T-helper 2 cell treated with Interferon-gamma antibody and Interleukin-4, amounts not matched to agents 5 μg/mL and 100 μg/mL, for 36 hours (primary cell): ENCODE data around the gene LAMA3.

ENCODE experiments used
- DNase-seq: peaks from one replicate; pipeline ENCODE4 v3.0.0; 2021; ENCODE audit warnings: low spot score
- H3K27ac Mint-ChIP-seq: one replicate; pipeline ENCODE4 v1.8.0; 2021; ENCODE audit warnings: mild to moderate bottlenecking, mixed read lengths
- H3K27me3 Mint-ChIP-seq: one replicate; pipeline ENCODE4 v1.8.0; 2021; ENCODE audit warnings: low read depth, mixed read lengths
- H3K36me3 Mint-ChIP-seq: one replicate; pipeline ENCODE4 v1.8.0; 2021; ENCODE audit warnings: low read depth, mixed read lengths
- H3K4me1 Mint-ChIP-seq: one replicate; pipeline ENCODE4 v1.8.0; 2021; ENCODE audit warnings: low read depth, mixed read lengths
- H3K4me3 Mint-ChIP-seq: one replicate; pipeline ENCODE4 v1.8.0; 2022; ENCODE audit warnings: mild to moderate bottlenecking, moderate library complexity, mixed read lengths
- H3K9me3 Mint-ChIP-seq: one replicate; pipeline ENCODE4 v1.8.0; 2021; ENCODE audit warnings: mixed read lengths

Gene LAMA3

DNA sequence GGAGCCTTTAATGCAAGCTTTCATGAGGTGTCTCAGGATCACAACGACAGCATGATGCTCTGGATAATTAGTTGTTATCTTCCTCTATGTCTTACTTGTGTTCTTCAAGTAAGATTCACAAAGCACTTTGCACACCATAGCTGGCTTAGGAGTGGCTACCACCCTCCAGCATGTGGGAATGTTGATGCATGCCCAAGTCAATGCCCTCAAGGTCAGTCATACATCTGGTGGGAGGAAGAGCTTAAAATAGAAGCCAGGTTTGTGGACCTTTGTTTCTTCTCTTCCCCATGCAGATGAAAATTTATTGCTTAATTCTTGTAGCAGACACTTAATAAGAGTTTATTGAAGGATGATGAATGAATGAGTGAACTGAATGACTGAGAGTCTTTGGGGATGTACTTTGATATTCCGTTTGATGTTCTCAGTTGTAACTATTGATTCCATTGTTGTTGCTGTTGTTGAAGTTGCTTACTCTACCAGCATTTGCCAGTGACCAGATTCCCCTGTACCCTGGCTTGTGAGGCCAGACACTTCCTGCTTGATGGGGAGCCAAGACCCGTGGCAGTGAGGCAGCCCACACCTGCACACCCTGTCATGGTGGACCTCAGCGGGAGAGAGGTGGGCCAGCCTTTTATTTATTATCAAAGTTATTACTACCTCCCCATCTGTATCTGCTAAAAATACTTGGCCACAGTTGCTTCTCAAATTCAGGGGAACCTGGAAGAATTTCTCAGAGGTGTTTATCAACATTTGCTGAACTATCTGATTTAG, 137.8 kb downstream of the LAMA3 start:
- Mint-ChIP-seq H3K9me3 (no peaks in the 10 kb centered on the region), H3K27ac (peak overlapping the region; percentile 29), H3K27me3 (peaks cover 2% of the 10 kb centered on the region), H3K36me3 (no peaks in the 10 kb centered on the region), H3K4me1 (peaks cover 41% of the 10 kb centered on the region), H3K4me3 (no peak overlapping the region)
- no peak for DNase-seq

DNA sequence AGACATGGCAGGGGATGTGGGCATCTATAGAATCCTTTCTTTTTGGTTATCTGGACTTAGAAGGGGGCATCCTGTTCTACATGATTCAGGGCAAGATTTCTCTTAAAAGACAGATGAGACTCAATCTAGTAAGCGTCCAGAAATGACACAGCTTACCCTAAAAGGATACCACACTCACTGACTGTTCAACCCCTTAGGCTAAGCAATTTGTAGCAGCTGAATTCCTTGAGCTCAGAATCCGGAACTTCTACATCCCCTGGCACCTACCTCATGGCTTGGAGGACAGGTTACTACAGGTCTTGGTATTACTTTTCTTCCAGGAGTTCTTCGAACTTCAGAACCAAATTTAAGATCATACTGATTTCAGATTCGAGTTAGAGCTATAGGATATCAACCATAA, 138.4 kb downstream of the LAMA3 start:
- peak overlapping the region; percentile 88 for H3K27ac Mint-ChIP-seq

DNA sequence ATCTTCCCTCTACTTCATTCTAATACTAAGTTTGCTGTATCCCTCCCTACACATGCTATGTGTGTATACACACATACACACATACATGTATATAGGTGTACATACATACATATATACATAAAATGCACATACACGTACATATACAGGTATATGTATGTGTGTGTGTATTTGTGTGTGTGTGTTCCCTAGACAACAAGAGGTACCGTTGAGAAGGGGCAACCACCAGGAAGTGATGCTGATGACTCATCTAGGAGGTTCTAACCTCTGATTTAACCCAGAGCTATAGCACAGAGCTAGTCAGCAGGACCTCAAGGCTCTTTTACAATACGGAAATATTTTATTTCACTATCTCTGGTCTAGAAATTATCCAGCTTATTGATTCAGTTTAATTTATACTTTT, 139.2 kb downstream of the LAMA3 start:
- no peaks in the 10 kb centered on the region for H3K9me3 Mint-ChIP-seq
- peak overlapping the region; percentile 88 for H3K27ac Mint-ChIP-seq
- peak overlapping the region; percentile 31 for H3K4me3 Mint-ChIP-seq
- peaks cover under 1% of the 10 kb centered on the region for H3K27me3 Mint-ChIP-seq
- peaks cover 41% of the 10 kb centered on the region for H3K4me1 Mint-ChIP-seq
- DNase-seq: peak; percentile 53
- H3K36me3 Mint-ChIP-seq: no peaks in the 10 kb centered on the region

More for the DNA sequence above, 138.4 kb downstream of the LAMA3 start:
- DNase-seq: no peak
- H3K27me3 Mint-ChIP-seq: peaks cover 2% of the 10 kb centered on the region
- no peaks in the 10 kb centered on the region for H3K9me3 Mint-ChIP-seq
- no peak overlapping the region for H3K4me3 Mint-ChIP-seq
- peaks cover 41% of the 10 kb centered on the region for H3K4me1 Mint-ChIP-seq
- no peaks in the 10 kb centered on the region for H3K36me3 Mint-ChIP-seq

DNA sequence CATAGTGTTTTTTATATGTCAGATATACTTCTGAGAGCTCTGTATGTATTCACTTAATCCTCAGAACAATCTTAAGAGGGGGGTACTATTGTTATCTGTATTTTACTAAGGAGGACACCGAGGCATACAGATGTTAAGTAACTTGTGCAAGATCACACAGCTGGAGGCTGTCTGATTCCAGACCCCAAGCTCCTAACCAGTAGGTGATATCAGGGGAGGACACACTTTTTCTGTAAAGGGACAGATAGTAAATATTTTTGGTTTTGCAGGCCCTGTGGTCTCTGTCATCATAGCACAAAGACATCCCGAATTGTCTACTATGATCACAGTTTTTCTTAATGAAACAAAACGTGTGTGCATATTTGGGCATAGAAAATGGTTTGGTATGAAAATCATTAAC, 143.7 kb downstream of the LAMA3 start:
- Mint-ChIP-seq H3K9me3 (no peaks in the 10 kb centered on the region), H3K27me3 (no peaks in the 10 kb centered on the region), H3K36me3 (no peaks in the 10 kb centered on the region), H3K27ac (no peak overlapping the region), H3K4me1 (peaks cover 13% of the 10 kb centered on the region), H3K4me3 (no peak overlapping the region)
- no peak for DNase-seq

DNA sequence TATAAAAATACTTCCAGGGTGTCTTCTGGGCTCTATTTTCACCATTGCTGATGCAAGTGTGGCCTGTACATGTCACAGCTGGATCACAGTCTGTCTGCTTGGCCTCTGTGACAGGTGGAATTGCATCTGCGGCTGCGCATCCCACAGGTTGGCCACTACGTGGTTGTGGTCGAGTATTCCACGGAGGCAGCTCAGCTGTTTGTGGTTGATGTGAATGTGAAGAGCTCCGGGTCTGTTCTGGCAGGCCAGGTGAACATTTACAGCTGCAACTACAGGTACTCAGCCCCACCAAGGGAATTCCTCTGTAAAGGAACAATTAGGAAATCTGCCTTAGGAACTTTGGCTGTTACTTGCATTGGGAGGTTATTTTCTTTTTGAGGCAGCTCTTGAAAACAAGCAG, 144.5 kb downstream of the LAMA3 start:
- no peaks in the 10 kb centered on the region for H3K9me3 Mint-ChIP-seq
- H3K4me1 Mint-ChIP-seq: peaks cover 9% of the 10 kb centered on the region
- no peaks in the 10 kb centered on the region for H3K36me3 Mint-ChIP-seq
- H3K4me3 Mint-ChIP-seq: no peak overlapping the region
- no peak overlapping the region for H3K27ac Mint-ChIP-seq
- H3K27me3 Mint-ChIP-seq: no peaks in the 10 kb centered on the region
- no peak for DNase-seq

DNA sequence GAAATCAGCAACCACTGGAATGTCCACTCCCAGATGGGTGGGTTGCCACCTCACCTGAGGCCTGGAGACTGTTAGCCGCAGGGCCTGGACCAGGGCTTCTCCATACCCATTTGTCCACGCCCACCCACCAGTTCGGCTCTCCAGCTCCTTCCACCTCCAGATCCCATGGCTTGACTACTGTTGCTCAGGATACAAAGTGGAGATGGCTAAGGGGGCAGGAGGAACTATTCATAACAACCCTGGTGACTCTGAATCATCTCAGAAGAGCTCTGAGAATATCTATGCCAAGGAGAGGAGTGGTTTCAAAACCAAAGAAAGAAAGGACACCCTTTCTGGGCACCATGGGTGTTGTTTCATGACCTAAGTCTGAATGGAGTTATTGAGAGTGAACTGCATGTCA, 145.8 kb downstream of the LAMA3 start:
- H3K4me1 Mint-ChIP-seq: peaks cover 13% of the 10 kb centered on the region
- no peak overlapping the region for H3K27ac Mint-ChIP-seq

DNA sequence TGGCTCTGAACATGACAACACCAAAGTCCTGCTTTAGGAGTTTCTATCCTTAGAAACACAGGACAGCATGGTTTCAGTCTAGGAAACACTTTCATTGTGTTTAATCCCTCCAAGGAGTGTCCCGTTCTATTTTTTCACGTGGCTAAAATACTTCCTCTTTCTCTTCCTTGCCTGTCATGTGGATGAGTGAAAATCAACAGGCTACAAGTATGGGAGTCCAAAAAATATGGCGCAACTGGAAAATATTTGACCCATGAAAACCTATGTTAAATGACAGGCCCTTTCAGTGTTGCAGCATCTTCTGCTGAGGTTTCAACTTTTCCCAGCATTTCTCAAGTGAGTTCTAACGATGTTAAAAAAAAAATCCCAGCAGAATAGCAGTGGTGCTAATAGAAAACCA, 146.3 kb downstream of the LAMA3 start:
- DNase-seq: no peak
- Mint-ChIP-seq H3K27me3 (no peaks in the 10 kb centered on the region), H3K4me1 (peaks cover 13% of the 10 kb centered on the region), H3K27ac (no peak overlapping the region), H3K9me3 (no peaks in the 10 kb centered on the region), H3K36me3 (no peaks in the 10 kb centered on the region), H3K4me3 (no peak overlapping the region)

More for the DNA sequence above, 145.8 kb downstream of the LAMA3 start:
- Mint-ChIP-seq H3K9me3 (no peaks in the 10 kb centered on the region), H3K4me3 (no peak overlapping the region), H3K27me3 (no peaks in the 10 kb centered on the region), H3K36me3 (no peaks in the 10 kb centered on the region)
- no peak for DNase-seq

DNA sequence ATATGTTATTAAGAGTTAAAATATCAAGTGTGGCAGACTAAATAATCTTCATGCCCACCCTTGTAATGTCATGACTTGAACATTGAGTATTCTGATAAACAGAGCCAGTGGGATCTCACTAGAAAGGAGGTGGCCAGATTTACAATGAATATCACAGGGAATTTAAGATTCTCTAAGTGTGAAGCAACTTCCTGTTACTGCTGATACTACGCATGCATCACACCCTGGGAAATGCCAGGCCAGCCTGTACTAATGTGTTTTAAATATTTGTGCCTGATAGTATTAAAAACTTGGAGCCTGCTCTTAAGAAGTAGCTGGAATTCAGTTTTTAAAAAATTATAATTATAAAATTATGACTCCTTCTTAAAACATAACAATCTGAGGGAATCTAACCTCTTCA, 148.3 kb downstream of the LAMA3 start:
- H3K36me3 Mint-ChIP-seq: no peaks in the 10 kb centered on the region
- no peak overlapping the region for H3K27ac Mint-ChIP-seq
- H3K4me1 Mint-ChIP-seq: peaks cover 13% of the 10 kb centered on the region
- H3K4me3 Mint-ChIP-seq: no peak overlapping the region
- no peaks in the 10 kb centered on the region for H3K9me3 Mint-ChIP-seq
- no peaks in the 10 kb centered on the region for H3K27me3 Mint-ChIP-seq
- DNase-seq: no peak

DNA sequence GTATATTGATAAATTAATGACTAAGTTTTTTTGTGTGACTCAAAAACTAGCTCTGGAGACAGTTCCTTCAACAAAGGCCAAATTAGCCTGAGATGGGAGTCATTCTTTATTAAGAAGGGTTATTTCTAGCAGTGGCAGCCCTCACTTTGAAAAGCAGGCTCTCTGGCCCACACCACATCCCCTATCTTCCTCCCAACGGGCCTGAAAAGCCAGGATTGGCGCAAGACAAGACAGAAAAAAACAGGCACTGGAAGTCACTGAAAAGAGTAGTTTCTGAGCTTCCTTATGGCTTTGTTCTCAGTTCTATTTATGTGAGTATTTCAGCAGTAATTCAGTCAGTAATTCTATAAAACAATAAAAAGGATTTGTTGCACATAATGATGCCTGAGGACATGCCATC, 149.0 kb downstream of the LAMA3 start:
- Mint-ChIP-seq H3K27ac (no peak overlapping the region), H3K27me3 (peaks cover 4% of the 10 kb centered on the region)

DNA sequence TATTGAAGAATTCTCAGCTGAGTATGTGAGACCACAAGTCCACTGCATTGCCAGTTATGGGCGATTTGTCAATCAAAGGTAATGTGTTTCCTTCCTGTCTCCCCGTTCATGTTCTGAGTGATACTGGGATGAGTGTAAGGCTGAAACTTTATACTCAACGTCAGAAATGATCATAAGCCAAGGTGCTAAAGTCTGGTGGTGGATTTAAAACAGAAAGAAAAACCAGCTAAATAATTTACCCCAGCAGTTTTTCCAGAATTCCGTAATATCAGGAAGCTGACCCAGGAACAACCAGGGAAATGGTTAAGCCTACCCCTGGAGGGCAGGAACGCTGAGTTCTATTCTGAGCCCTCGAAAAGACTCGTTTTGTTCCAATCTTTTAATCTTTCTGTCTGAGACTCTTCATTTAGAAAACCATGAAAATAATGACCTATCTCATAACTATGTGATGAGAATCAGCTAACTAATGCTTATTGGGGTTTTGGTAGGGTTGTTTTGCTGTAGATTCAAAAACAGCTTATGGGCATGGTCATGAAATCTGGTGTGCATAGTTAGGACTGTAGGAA, 149.6 kb downstream of the LAMA3 start:
- Mint-ChIP-seq H3K4me1 (peaks cover 13% of the 10 kb centered on the region), H3K36me3 (no peaks in the 10 kb centered on the region), H3K27me3 (peaks cover 10% of the 10 kb centered on the region), H3K27ac (no peak overlapping the region), H3K4me3 (no peak overlapping the region), H3K9me3 (no peaks in the 10 kb centered on the region)
- DNase-seq: peak; percentile 14

More for the DNA sequence above, 149.0 kb downstream of the LAMA3 start:
- no peak for DNase-seq
- Mint-ChIP-seq H3K4me1 (peaks cover 13% of the 10 kb centered on the region), H3K4me3 (no peak overlapping the region), H3K36me3 (no peaks in the 10 kb centered on the region), H3K9me3 (no peaks in the 10 kb centered on the region)

DNA sequence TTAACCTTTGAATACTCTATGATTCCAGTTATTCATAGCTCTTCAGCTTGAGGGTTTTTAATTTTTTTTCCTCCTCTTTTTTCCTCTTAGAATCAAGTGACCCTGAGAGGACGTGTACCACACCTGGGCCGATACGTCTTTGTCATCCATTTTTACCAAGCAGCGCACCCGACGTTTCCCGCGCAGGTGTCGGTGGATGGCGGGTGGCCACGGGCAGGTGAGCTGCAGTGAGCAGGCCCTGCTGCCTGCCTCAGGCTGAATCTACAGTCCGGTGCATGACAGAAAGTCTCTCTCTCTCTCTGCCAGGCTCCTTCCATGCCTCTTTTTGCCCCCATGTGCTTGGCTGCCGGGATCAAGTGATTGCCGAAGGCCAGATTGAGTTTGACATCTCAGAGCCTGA, 153.1 kb downstream of the LAMA3 start:
- no peak overlapping the region for H3K4me3 Mint-ChIP-seq
- peaks cover 10% of the 10 kb centered on the region for H3K27me3 Mint-ChIP-seq
- H3K27ac Mint-ChIP-seq: no peak overlapping the region
- no peaks in the 10 kb centered on the region for H3K36me3 Mint-ChIP-seq
- no peak for DNase-seq
- H3K4me1 Mint-ChIP-seq: peaks cover 13% of the 10 kb centered on the region
- H3K9me3 Mint-ChIP-seq: no peaks in the 10 kb centered on the region

DNA sequence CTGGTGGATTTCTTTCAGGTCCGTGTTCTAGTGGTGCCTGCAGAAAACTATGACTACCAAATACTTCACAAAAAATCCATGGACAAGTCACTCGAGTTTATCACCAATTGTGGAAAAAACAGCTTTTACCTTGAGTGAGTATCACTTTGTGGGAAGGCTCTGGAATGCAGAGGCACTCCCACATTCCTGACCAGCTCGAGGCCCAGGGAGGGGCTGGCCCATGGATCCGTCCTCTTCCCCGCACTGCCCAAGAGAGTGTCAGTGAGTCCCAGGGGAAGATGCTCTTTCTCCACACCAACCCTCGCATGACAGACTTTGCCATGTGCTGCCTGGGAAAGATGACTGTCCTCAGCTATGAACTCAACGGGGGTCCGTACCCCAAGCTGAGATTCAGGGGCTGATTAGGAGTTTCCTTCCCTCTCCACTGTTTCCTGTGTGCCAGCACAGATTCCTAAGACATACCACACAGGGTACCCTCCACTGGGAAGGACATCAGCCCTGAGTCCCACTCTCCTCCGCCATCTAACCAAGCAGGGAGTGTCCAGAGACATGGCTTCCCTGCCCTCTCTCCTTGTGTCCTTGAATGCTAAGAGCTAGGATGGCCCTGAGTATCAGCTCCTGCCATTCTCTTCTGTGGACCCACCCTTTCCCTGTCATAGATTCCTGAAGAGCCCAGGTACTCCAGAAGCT, 155.9 kb downstream of the LAMA3 start:
- Mint-ChIP-seq H3K27me3 (peaks cover 10% of the 10 kb centered on the region), H3K4me3 (no peak overlapping the region), H3K27ac (no peak overlapping the region), H3K4me1 (no peaks in the 10 kb centered on the region), H3K9me3 (no peaks in the 10 kb centered on the region), H3K36me3 (no peaks in the 10 kb centered on the region)
- no peak for DNase-seq

DNA sequence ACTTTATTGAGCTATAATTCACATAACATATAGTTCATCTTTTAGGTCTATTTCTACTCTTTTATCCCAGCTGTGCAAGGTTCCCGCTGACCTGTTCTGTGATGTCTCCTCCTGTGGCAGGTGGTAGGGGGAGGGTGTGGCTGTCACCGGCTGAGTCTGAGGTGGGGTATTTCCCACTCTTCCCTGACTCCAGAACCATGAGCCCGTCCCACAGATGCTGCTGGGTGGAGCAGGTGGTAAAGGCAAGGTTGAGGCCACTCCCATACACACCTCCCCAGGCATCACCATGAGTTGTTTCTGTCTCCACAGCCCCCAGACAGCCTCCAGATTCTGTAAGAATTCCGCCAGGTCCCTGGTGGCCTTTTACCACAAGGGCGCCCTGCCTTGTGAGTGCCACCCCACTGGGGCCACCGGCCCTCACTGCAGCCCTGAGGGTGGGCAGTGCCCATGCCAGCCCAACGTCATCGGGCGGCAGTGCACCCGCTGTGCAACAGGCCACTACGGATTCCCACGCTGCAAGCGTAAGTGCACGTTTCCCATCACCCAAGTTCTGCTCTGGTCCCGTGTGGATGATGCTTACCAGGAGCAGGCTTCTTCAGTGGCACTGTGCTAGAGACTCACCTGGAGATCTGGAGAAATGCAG, 156.9 kb downstream of the LAMA3 start:
- Mint-ChIP-seq H3K27ac (no peak overlapping the region), H3K36me3 (no peaks in the 10 kb centered on the region), H3K4me1 (no peaks in the 10 kb centered on the region), H3K27me3 (peaks cover 14% of the 10 kb centered on the region), H3K4me3 (no peak overlapping the region), H3K9me3 (no peaks in the 10 kb centered on the region)
- DNase-seq: no peak
